K562 (cell line): ENCODE data around the gene TSC22D1.

Experiments
- ATF3 ChIP-seq, 2 experiments: fragments of 450-650 bp in 1 of 2; sonication (generic) in 1 of 2; formaldehyde crosslinking in 1 of 2; IDR thresholded peaks in 1 of 2; conservative IDR thresholded peaks in 1 of 2; 2 replicates each; pipeline versions ENCODE4 v1.6.1 to v1.8.1; 2016 to 2023; ENCODE audit warnings: mild to moderate bottlenecking in 2 of 2, moderate library complexity in 2 of 2, inconsistent platforms in 1 of 2, missing genetic modification reagents in 1 of 2
- CTCF ChIP-seq, 3 experiments: IDR thresholded peaks in 2 of 3; conservative IDR thresholded peaks in 1 of 3; 2 replicates each; pipeline ENCODE4 v1.5.1; 2011 to 2012; ENCODE audit warnings: low read length in 3 of 3, mild to moderate bottlenecking in 3 of 3, control low read depth in 2 of 3, improper control_type of control experiment in 1 of 3, inconsistent platforms in 1 of 3, low read depth in 1 of 3, mixed read lengths in 1 of 3, moderate library complexity in 1 of 3; ENCODE audit not compliant: insufficient read depth in 2 of 3
- FOXJ3 ChIP-seq: sonication (generic); formaldehyde crosslinking; IDR thresholded peaks from 2 replicates; pipeline ENCODE4 v1.4.0; 2020; ENCODE audit warnings: mild to moderate bottlenecking, missing genetic modification reagents
- JUNB ChIP-seq: fragments of 450-650 bp; formaldehyde crosslinking; conservative IDR thresholded peaks from 2 replicates; pipeline ENCODE4 v1.4.0; 2020; ENCODE audit warnings: mild to moderate bottlenecking
- RAD21 ChIP-seq, 2 experiments: fragments of 250-450 bp in 1 of 2; fragments of 450-650 bp in 1 of 2; sonication (Bioruptor Pico) in 1 of 2; formaldehyde crosslinking in 1 of 2; IDR thresholded peaks in 1 of 2; conservative IDR thresholded peaks in 1 of 2; 2 replicates each; pipeline versions ENCODE4 v1.4.0 to v1.8.0; 2020 to 2022; ENCODE audit warnings: mild to moderate bottlenecking in 2 of 2, moderate library complexity in 1 of 2
- REST ChIP-seq, 2 experiments: fragments of 450-650 bp; formaldehyde crosslinking in 1 of 2; IDR thresholded peaks; 2 replicates each; pipeline versions ENCODE4 v1.4.0 to v1.6.1; 2014 to 2020; ENCODE audit warnings: mild to moderate bottlenecking in 2 of 2, borderline replicate concordance in 1 of 2, low read depth in 1 of 2
- SIN3A ChIP-seq, 2 experiments: fragments of 150-350 bp in 1 of 2; IDR thresholded peaks; 2 replicates each; pipeline ENCODE4 v1.6.1; 2011 to 2016; ENCODE audit warnings: borderline replicate concordance in 2 of 2, low read depth in 2 of 2, low read length in 2 of 2, mild to moderate bottlenecking in 2 of 2, moderate library complexity in 2 of 2; ENCODE audit not compliant: control insufficient read depth in 1 of 2
- SP1 ChIP-seq: sonication (generic); formaldehyde crosslinking; IDR thresholded peaks from 2 replicates; pipeline ENCODE4 v1.8.1; 2022; ENCODE audit warnings: mild to moderate bottlenecking, missing genetic modification reagents
- SREBF1 ChIP-seq: fragments of 150-350 bp; IDR thresholded peaks from 2 replicates; pipeline ENCODE4 v1.6.1; 2014; ENCODE audit warnings: antibody characterized with exemption, low read depth, low read length, borderline replicate concordance
- ZNF263 ChIP-seq: sonication (generic); formaldehyde crosslinking; IDR thresholded peaks from 2 replicates; pipeline ENCODE4 v1.8.0; 2022; ENCODE audit warnings: mild to moderate bottlenecking, missing genetic modification reagents, borderline replicate concordance
- ZNF589 ChIP-seq: fragments of 200-800 bp; sonication (Bioruptor generic); IDR thresholded peaks from 2 replicates; pipeline ENCODE4 v1.6.1; 2016; ENCODE audit warnings: low read depth, missing genetic modification characterization, missing compliant biosample characterization
- ZNF778 ChIP-seq: fragments of 450-650 bp; formaldehyde crosslinking; IDR thresholded peaks from 2 replicates; pipeline ENCODE4 v1.4.0; 2020; ENCODE audit warnings: mild to moderate bottlenecking, moderate library complexity

- TF ChIP-seq ZNF589 (CRISPR knock-in tag) (no peak), JUNB (no peak), ZNF778 (CRISPR knock-in tag) (no peak), REST (IDR thresholded peaks at IDR 0.05; ENCODE audit: borderline replicate concordance) (no peak), REST (CRISPR knock-in tag; IDR thresholded peaks at IDR 0.05; ENCODE audit: low read depth) (no peak), RAD21 (CRISPR knock-in tag; conservative IDR thresholded peaks at IDR 0.05 in 1 of 2, IDR thresholded peaks at IDR 0.05 in 1 of 2) (no peak), ATF3 (IDR thresholded peaks at IDR 0.05) (no peak), ATF3 (CRISPR knock-in tag; conservative IDR thresholded peaks at IDR 0.05) (no peak), ZNF263 (CRISPR knock-in tag) (no peak), SREBF1 (no peak), SP1 (CRISPR knock-in tag) (no peak), SIN3A (IDR thresholded peaks at IDR 0.05; ENCODE audit: borderline replicate concordance in 2 of 2, control insufficient read depth in 1 of 2, low read depth in 2 of 2, low read length in 2 of 2) (no peak), FOXJ3 (CRISPR knock-in tag) (no peak), CTCF (IDR thresholded peaks at IDR 0.05 in 2 of 3, conservative IDR thresholded peaks at IDR 0.05 in 1 of 3; ENCODE audit: insufficient read depth in 2 of 3, low read depth in 1 of 3, low read length in 3 of 3) (no peak)
Observed at GRCh38 chr13:44516771-44517170, 59.4 kb downstream of the TSC22D1 start.
